ENCODE measurements around the gene ALK.

Gene ALK

DNA sequence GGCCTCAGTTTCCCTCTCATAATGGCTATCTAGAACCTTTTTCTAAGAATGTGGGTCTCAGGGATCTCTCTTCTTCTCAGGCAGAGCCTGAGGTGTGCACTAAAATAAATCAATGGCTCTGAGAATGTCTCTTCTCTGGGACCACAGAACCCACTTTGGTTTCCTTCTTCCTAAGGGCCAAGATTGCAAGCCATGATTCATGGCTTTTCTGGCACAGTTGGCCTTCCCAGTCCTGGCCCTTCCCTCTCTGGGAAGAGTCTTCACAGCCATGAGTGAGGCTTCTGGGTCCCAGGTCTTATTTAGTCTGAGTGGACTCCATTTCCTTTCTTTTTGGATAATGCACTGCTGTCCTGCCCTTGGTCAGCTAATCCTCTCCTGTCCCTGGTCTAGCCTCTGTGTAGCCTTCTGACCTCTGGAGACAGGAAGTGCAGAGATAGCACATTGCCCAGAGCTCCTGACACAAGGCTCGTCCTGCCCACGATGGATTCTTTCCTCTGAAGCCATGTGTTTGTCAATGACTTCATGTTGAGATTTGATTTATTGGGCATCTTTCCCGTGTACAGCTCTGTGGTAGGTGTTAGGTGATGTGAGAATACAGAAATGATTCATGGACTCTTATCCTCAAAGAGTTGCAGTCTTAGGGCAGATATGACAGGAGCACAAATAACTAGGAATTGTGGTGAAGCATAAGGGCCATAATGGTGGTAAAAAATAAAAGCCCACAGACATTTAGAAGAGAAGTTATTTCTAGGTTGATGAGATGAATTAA is 561.2 kb downstream of the ALK start:
- DNase-seq (ENCODE audit: low read depth): no peak

DNA sequence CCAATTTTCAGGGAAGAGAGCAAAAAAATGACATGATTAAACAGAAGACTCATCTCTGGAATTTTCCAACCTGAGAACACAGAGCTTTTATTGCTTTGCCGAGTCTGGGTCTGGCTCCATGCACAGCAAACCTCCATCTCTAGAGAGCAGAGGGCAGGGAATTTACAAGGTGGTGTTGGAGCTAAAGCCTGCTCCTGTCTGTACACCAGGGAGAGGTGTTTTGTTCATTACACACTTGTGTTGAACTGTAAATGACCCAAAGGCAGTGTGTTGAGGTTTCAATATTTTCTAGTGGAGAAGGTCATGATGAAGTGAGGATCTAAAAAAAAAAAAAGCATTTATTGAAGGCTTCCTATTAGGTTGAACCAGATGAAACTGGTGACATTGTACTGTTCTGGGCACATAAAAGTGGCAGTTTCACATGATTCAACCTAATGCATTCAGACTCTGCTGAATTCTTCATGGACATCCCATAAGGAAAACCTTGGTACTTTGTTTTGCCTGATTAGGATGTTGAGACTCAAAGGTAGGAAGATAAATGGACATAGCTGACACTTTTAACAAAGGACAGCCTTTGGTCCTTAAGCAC is 567.9 kb downstream of the ALK start:
- DNase-seq (ENCODE audit: low read depth): no peak

DNA sequence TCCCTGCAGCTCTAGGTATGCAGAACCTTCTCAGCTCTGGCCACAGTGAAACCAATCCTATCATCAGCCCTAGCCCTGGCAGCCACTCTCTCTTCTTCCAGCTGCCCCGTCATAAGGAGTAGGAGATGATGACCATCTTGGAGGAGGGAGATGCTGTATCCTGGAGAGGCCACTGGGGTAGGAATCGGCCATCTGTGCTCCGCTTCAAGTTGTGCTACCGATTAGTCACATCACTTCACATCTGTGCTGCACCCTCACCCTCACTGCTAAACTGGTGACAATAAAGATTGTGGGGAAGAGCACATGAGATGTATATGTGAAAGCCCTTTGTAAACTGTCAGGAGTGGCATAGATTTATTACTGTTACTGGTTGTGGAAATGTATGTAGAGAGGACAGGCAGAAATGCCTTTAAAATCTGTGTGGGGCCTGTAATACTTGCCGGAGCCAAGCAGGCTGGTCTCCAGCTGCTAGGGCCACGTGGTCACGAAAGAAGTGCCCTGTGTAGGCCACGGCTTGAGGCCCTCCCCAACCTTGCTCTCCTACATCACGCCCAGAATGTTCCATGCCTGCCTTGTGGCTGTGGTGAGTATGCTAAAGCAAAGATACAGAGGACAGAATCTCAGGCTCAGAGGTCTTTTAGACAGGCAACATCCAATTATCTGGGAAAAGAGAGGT is 569.3 kb downstream of the ALK start:
- no peak for DNase-seq (ENCODE audit: low read depth)

DNA sequence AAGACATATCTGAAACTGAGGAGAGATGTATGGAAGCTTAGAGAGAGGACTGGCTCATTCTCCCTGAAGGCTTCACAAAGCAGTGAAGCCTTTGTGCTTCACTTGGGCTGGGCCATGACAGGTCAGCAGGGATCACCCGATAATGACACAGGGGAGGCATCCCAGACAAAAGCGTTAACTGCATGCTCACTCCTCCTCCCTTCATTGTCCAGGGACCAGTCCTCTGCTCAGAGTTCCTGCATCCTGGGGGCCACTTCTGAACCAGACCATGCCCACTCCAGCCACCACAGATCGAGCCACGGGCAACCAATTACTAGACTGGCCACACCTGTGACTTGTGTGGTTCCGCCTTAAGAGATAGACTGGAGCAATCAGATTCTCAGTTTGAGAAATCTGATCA is 570.1 kb downstream of the ALK start:
- no peak for DNase-seq (ENCODE audit: low read depth)

GRCh38 chr2:29349316-29350030 is 571.9 kb downstream of the ALK start:
- DNase-seq (ENCODE audit: low read depth): no peak

- no peak for DNase-seq (ENCODE audit: low read depth)
Measured at GRCh38 chr2:29347774-29348461, 573.5 kb downstream of the ALK start.

GRCh38 chr2:29345236-29345635 is 576.1 kb downstream of the ALK start:
- DNase-seq (ENCODE audit: low read depth): no peak

DNA sequence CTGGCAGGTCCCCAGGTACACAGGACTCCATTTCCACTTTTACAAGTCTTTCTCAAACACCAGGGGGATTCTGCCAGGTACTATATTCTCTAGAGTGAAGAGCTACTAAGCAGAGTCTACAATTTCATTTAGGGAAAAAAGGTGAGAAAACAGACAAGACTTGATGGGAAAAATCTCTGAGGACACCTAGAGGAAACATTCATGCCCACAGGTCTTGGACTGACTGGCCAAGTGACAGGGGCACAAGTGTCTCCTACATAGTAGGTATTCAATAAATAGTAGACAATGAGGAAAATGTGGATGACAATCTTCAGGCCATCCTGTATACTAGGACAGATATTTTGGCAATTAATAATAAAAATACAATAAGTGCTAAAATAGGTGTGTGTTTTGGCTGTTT is 577.6 kb downstream of the ALK start:
- no peak for DNase-seq (ENCODE audit: low read depth)

- DNase-seq (ENCODE audit: low read depth): no peak
Measured at GRCh38 chr2:29336341-29337241, 584.8 kb downstream of the ALK start.

DNA sequence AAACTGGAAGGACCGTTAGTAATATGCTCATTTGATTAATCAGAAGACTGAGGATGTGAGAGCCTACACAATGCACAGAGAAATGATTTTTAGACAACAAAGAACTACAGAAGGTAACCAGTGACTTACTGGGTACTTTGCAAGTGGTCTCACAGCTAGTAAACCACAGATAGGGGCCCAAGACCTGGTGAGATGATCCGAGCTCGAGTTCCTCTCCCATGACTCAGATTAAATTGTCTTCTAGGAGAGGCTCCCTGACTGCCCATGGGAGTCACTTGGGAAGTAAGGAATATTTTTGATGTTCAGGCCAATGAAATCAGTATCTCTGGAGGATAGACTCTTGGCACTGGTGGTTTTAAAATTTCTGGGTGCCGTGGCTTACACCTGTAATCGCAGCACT is 586.0 kb downstream of the ALK start:
- DNase-seq (ENCODE audit: low read depth): no peak

DNA sequence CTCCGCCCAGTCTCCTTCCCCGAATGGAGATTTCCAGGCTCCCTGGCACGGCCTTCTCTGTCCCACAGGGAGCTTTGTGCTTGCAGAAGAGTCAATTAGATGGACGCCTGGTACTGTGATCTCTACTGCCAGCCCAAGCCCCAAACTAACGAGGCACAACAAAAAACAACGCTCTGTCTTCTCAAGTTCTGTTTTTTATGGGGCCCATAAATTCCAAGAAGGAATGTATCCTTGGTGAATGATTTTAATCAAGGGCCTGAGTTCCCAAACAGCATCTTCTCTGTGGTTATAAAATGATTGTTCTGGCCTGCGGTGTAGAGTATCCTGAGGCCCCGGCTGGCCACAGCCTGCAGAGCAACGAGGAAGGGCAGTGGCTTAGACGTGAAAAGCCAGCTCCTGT is 586.7 kb downstream of the ALK start:
- no peak for DNase-seq (ENCODE audit: low read depth)

DNA sequence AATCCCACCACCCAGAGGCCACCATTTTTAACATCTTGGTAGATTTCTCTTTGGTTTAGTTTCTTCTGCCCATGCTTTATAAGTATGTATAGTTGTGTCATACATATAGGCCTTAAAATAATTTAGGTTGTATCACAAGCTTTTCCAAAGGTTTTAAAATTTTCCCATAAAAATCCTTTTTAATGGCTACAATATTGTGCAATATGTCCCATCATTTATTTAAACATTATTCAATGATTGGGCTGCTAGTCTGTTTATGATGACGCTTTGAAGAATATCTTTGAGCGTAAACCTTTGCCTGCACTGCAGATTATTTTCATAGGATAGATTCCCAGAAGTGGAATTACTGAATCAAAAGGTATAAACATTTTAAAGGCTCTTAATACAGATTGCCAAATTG is 588.8 kb downstream of the ALK start:
- no peak for DNase-seq (ENCODE audit: low read depth)

DNA sequence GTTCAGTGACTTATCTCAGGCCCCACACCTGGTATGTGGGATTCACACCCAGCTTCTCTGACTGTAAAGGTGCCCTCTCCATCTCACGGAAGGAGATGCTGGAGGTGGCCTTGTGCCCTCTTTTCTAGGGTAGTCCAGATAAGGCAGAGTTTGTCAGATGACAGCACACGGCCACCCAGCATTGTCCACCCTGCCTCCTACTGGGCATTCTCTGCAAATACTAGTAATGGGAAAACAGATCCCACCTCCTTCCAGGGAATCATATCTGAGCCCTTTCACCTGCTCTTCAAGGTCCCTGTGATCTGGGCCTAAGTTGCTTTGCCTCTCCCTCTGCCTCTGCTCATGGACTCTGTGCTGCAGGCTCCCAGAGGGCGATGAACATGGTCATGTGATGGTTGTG is 591.5 kb downstream of the ALK start:
- no peak for DNase-seq (ENCODE audit: low read depth)

DNA sequence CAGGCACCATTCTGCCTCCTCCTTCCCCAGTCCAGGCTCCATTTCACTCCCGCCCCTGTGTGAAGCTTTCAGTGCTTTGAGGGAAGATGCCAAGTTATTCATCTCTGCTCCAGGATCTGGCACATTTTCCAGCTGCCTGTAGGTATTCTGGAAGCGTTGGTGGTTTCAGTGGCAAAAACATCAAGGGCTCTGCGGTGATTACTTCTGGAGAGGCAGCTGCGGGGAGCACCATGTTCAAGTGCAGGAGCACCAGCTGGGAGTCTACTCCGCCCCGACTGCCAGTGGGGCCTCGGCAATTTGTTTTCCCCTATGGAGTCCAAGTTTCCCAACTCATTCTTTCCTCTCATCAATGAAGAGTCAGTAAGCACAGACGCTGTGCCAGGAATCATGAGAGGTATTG is 594.5 kb downstream of the ALK start:
- no peak for DNase-seq (ENCODE audit: low read depth)

- no peak for DNase-seq (ENCODE audit: low read depth)
Measured at GRCh38 chr2:29325544-29325943, 595.8 kb downstream of the ALK start.

DNA sequence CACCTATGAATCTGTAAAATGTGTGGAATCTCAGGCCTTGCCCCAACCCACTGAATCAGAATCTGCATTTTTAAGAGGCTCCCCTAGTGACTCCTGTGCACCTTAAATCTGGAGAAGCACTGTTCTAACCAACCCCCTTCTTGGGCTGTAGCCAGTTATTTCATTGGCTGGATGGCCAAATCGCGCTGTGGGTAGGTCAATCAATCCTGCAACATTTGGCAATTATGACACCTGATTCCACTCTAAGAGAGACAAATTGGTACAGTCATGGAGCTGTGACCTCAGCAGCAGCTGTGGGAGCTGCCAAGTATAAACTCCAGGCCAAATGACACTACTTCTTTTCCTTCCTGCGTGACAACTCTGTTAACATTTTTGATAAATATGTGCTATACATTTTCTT is 597.4 kb downstream of the ALK start:
- DNase-seq (ENCODE audit: low read depth): no peak

GRCh38 chr2:29323301-29323700 is 598.1 kb downstream of the ALK start:
- DNase-seq (ENCODE audit: low read depth): no peak

- no peak for DNase-seq (ENCODE audit: low read depth)
Measured at GRCh38 chr2:29322011-29322410, 599.4 kb downstream of the ALK start.

DNA sequence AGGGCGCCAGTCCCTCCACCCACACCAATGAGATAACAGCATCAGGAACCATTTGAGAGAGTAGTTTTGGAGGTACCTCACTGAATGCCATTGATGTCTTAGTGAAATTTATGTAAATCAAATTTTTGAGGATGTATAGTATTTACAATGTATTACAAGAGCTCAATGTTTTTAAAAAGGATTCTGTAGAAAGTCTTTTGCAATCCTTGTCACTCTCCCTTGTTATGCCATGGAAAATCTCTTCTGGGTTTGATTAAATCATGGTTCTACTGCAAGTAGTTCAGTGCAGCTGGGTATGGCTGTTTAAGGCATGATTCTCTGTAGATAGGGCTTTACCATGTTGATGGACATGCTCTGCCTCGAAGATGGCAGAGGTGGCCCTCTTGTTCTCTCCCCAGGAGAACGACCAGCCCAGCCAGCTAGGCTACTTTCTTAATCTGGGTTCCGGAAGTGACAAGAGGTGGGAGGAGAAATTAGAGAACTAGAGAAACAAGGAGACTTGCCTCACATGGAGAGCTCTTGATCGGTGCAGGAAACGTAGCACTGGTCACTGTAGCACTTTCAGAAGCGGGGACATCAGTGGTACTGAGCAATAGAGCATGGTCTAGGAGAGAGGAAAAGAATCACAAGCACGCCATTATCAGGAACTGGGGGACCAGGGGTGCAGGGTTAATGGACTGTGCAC is 603.4 kb downstream of the ALK start:
- no peak for DNase-seq (ENCODE audit: low read depth)

DNA sequence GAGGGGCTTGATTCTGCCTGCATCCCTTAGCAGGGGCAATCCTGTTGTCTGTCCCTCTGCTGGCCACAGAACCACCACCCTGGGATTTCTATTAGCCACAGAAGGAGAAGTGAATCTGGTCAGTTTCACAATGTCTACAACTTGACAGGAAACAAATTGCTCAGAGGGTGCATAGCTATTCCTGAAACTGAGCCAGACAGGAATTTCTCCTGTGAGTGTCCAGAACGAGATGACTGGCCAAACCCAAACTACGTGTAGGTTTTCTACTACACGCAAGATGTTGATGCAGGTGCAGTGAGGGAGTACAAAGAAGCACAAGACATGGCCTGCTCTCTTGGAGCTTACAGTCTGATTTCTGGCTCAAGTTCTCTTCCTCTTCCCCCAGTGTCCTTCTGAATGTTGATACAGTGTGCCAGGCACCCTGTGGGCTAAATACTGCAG is 604.3 kb downstream of the ALK start:
- no peak for DNase-seq (ENCODE audit: low read depth)

All from GM04504 (cell line).